Heart right ventricle (tissue), 16 donors: ENCODE measurements around the gene FNBP1. TPM values are rescaled to one million over a fixed set of nuclear protein-coding genes. Genes with fewer than 3 reads are reported as not detected.

Experiments
- ATAC-seq, 8 donors: fragments of 200-7000 bp; cut with Tn5 transposase; one replicate each; pipeline ENCODE4 v1.9.1; 2020; ENCODE audit warnings: mild to moderate bottlenecking in 8 of 8, moderate library complexity in 8 of 8, moderate number of reproducible peaks in 1 of 8
- DNase-seq, 2 donors: peaks; one replicate each; pipeline ENCODE4 v3.0.0-alpha.2; 2020
- H3K27ac ChIP-seq, 10 donors: fragments of 200-600 bp; sonication (generic) in 2 of 10; one replicate each; pipeline versions ENCODE4 v1.5.0 to v1.8.0; 2020 to 2022; ENCODE audit warnings: mild to moderate bottlenecking in 3 of 10
- H3K27me3 ChIP-seq, 7 donors: fragments of 200-600 bp; one replicate each; pipeline ENCODE4 v1.8.0; 2021 to 2022; ENCODE audit warnings: mild to moderate bottlenecking in 2 of 7
- H3K36me3 ChIP-seq, 9 donors: fragments of 200-600 bp; sonication (generic) in 1 of 9; one replicate each; pipeline versions ENCODE4 v1.5.0 to v1.8.0; 2020 to 2022; ENCODE audit warnings: mild to moderate bottlenecking in 2 of 9
- H3K4me1 ChIP-seq, 9 donors: fragments of 200-600 bp; sonication (generic) in 1 of 9; one replicate each; pipeline versions ENCODE4 v1.5.0 to v1.8.0; 2020 to 2022; ENCODE audit warnings: mild to moderate bottlenecking in 4 of 9
- H3K4me3 ChIP-seq, 10 donors: fragments of 200-600 bp; sonication (generic) in 2 of 10; one replicate each; pipeline versions ENCODE4 v1.5.0 to v1.8.0; 2020 to 2022; ENCODE audit warnings: mild to moderate bottlenecking in 7 of 10, moderate library complexity in 2 of 10
- H3K9me3 ChIP-seq, 11 donors: fragments of 200-600 bp in 10 of 11; sonication (generic) in 2 of 11; one replicate each; pipeline versions ENCODE4 v1.5.0 to v1.8.0; 2013 to 2022; ENCODE audit warnings: mild to moderate bottlenecking in 2 of 11, control low read depth in 1 of 11, moderate library complexity in 1 of 11
- WGBS, 2 donors: extraction: QIAGEN DNeasy Blood & Tissue Kit; methylation state at CpG; one replicate each; pipeline ENCODE4 v1.1.7; 2013; ENCODE audit warnings: inconsistent platforms in 1 of 2; 5-methylcytosine and 5-hydroxymethylcytosine counted together
- intact Hi-C, 10 donors: fragments of 100-400 bp; cut with DNase I; formaldehyde crosslinking; loops; one replicate each; pipeline versions ENCODE4 v1.11.1 to v1.14.2; 2022
- polyA plus RNA-seq, 2 donors: library from polyadenylated mRNA; stranded (reverse); fragments of 200-250 nt; gene quantifications; one replicate each; pipeline ENCODE4 v1.2.3, GENCODE V29; 2013
- total RNA-seq, 10 donors: library from RNA; stranded (reverse); fragmentation: NEBNext Ultra II Directional in 3 of 10; extraction: Animal tissue kit (Norgen Biotek cat#: 25700) in 3 of 10; gene quantifications; one replicate each; pipeline versions ENCODE4 v1.2.1 to v1.2.4, GENCODE V29; 2021 to 2023
- TF ChIP-seq, protein P1 (sequence below), 9 donors: fragments of 200-600 bp; sonication (generic) in 2 of 9; IDR thresholded peaks; one replicate each; pipeline versions ENCODE4 v1.5.0 to v1.8.0; 2021 to 2022; ENCODE audit warnings: antibody characterized with exemption in 9 of 9, mild to moderate bottlenecking in 5 of 9, moderate library complexity in 1 of 9
- donor health status: Arrhythmogenic right ventricular cardiomyopathy.
- donor health status: ischemic (EF 13 %, LVEDD 7.1; RV severe dilation, severe dysfunction).
- donor health status: healthy with polysubstance abuse.
- donor health status: DM: no; HTN: yes; CAD: no.
- donor health status: DM: no; HTN: no; CAD: no.
- donor health status: ischemic (EF 25% LVEDD 6.9; RV normal size, moderate dysfunction).
- donor health status: ischemic (EF 25% LVEDD 5.7; RV mildly dilated, moderate dysfunction).
- donor health status: healthy.
- donor health status: DM: yes; HTN: yes; CAD: no.
- donor health status: Ischemic cardiomyopathy.
- donor health status: ischemic (EF 35%, LVEDD 5.7; RV mildly dilated, moderate dysfunction).
- donor health status: nonischemic (EF 11% LVEDD 7.7; RV severe dilation, severe dysfunction).
- donor health status: DM: yes; HTN: yes; CAD: no.
- donor health status: PGD.
- donor health status: ischemic (EF 29% LVEDD 5.4; RV normal size, mild dysfunction).
- donor health status: nonischemic (EF 23%, LVEDD 6.1; RV moderate dilation, normal function).

The FNBP1 gene
- total and polyA plus RNA-seq, 12 donors = 7.4 to 38.4 (median 22.2) TPM

GRCh38 chr9:129932303-129933151 lies 110.5 kb downstream of the FNBP1 start:
- H3K36me3 ChIP-seq = peaks cover 0 to 28% (median 0%) of the 10 kb centered on the region in 9 donors
- no peaks in the 10 kb centered on the region for H3K9me3 ChIP-seq
- intact Hi-C loops = loop anchor here in 1 of 10 donors (5.0 kb wide), 2 partner anchors 35 to 45 kb away; no protein-coding TSS in a partner anchor
- TF ChIP-seq, protein P1, sequence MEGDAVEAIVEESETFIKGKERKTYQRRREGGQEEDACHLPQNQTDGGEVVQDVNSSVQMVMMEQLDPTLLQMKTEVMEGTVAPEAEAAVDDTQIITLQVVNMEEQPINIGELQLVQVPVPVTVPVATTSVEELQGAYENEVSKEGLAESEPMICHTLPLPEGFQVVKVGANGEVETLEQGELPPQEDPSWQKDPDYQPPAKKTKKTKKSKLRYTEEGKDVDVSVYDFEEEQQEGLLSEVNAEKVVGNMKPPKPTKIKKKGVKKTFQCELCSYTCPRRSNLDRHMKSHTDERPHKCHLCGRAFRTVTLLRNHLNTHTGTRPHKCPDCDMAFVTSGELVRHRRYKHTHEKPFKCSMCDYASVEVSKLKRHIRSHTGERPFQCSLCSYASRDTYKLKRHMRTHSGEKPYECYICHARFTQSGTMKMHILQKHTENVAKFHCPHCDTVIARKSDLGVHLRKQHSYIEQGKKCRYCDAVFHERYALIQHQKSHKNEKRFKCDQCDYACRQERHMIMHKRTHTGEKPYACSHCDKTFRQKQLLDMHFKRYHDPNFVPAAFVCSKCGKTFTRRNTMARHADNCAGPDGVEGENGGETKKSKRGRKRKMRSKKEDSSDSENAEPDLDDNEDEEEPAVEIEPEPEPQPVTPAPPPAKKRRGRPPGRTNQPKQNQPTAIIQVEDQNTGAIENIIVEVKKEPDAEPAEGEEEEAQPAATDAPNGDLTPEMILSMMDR (IDR thresholded peaks at IDR 0.05) = no peak
- H3K4me3 ChIP-seq = peak overlapping the region in 3 of 10 donors; percentile 2 to 4 (median 3)
- no peaks in the 10 kb centered on the region for H3K27me3 ChIP-seq
- peak in 1 of 2 donors; percentile 13 for DNase-seq
- H3K4me1 ChIP-seq = peaks cover 3 to 61% (median 40%) of the 10 kb centered on the region in 9 donors
- peak overlapping the region in 8 of 10 donors; percentile 9 to 80 (median 72) for H3K27ac ChIP-seq
- 35 to 55% methylated on average over 8 of the region's 8 CpGs for WGBS, 2 donors
- peak in 5 of 8 donors; percentile 38 to 61 (median 48) for ATAC-seq

DNA sequence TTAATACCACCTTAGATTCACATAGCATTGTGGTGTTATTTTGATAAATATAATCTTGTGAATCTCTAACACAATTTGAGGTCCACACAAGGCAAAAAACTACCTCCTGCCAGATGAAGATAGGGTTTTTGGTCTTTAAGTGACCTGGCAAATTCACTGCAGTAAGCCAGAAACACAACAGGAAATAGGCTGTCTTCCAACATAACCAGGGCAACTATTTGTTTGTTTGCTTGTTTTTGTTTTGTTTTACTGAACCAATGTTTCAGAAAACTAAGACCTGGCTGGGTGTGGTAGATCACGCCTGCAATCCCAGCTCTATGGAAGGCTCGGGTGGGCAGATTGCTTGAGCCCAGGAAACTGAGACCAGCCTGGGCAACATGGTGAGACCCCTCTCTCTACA lies 112.2 kb downstream of the FNBP1 start:
- 83 to 98% methylated on average over 2 of the region's 2 CpGs for WGBS, 2 donors
- intact Hi-C loops = loop anchor here in 1 of 10 donors (5.0 kb wide), 2 partner anchors 37 to 43 kb away; no protein-coding TSS in a partner anchor
- peaks cover 3 to 57% (median 40%) of the 10 kb centered on the region in 9 donors for H3K4me1 ChIP-seq

DNA sequence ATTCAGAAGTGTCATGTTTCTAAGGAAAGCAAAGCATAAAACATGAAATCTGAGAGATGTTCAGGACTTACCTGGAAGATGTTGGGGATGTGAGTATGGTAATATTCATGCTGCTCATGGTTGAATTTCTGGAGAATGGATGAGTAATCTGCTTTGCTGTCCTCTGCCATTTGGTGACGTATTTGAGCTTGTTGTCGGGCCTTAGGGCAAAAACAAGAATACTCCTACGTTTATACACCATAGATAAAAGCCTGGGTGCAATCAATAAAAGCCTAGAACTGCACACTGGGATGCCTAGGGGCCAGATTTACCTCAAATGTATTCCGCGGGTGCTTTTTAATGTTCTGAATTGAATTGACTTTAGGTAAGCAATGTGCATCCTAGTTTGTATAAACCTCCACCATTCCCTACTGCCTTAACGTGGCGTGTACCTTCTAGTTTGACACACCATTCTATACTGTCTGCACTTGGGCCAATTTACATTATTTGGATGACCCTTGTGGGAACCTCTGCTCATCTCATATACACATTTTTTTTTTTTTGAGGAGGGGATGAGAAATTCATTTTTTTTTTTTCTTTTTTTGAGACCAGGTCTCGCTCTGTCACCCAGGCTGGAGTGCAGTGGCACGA lies 113.4 kb downstream of the FNBP1 start:
- DNase-seq (no peak), ATAC-seq (no peak)
- Histone ChIP-seq H3K4me3 (no peak overlapping the region), H3K36me3 (peaks cover 0 to 57% (median 15%) of the 10 kb centered on the region in 9 donors), H3K4me1 (peaks cover 3 to 46% (median 40%) of the 10 kb centered on the region in 9 donors), H3K27me3 (no peaks in the 10 kb centered on the region), H3K27ac (no peak overlapping the region), H3K9me3 (no peaks in the 10 kb centered on the region)
- intact Hi-C loops = loop anchor here in 1 of 10 donors (5.0 kb wide), 2 partner anchors 38 to 42 kb away; no protein-coding TSS in a partner anchor
- TF ChIP-seq, protein P1 (IDR thresholded peaks at IDR 0.05) = no peak
- WGBS, 2 donors = 96 to 98% methylated on average over 9 of the region's 9 CpGs

More for the DNA sequence above, 112.2 kb downstream of the FNBP1 start:
- Histone ChIP-seq H3K4me3 (no peak overlapping the region), H3K27ac (peak overlapping the region in 3 of 10 donors; percentile 2 to 46 (median 8)), H3K9me3 (no peaks in the 10 kb centered on the region), H3K27me3 (no peaks in the 10 kb centered on the region), H3K36me3 (peaks cover 0 to 46% (median 14%) of the 10 kb centered on the region in 9 donors)
- DNase-seq = no peak
- no peak for ATAC-seq
- TF ChIP-seq, protein P1 (IDR thresholded peaks at IDR 0.05) = no peak

DNA sequence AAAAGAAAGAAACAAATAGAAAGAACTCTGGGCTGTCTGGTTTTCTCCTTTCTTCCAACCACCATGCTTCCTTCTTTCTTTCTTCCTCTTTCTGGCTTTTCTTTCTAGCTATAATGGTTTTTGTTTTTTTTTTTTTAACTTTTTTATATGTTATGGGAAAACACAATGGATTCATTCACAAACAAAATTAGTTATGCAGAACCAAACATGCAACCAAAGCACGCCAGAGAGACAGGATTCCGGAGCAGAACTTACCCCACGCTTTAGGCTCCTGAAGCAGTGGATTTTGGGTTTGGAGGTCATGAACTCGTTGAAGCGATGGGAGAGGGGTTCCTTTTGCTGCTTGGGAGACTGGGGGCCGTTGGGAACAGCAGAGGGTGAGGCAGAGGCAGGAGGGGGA lies 119.4 kb downstream of the FNBP1 start:
- no peaks in the 10 kb centered on the region for H3K9me3 ChIP-seq
- peaks cover 0 to 94% (median 33%) of the 10 kb centered on the region in 9 donors for H3K36me3 ChIP-seq
- no peak overlapping the region for H3K4me3 ChIP-seq
- TF ChIP-seq, protein P1 (IDR thresholded peaks at IDR 0.05) = no peak
- WGBS, 2 donors = 77 to 82% methylated on average over 6 of the region's 6 CpGs
- peaks cover 0 to 28% (median 0%) of the 10 kb centered on the region in 9 donors for H3K4me1 ChIP-seq
- ATAC-seq = no peak
- peak overlapping the region in 1 of 10 donors; percentile 35 for H3K27ac ChIP-seq
- H3K27me3 ChIP-seq = no peaks in the 10 kb centered on the region
- intact Hi-C loops = no loop called here
- no peak for DNase-seq
